GM12891 (cell line): ENCODE results near the gene STRA6.
A peak's percentile ranks its signal among the peaks of the same experiment; 100 is the strongest.

ENCODE experiments used
- PAX5 ChIP-seq: IDR thresholded peaks from 2 replicates; pipeline ENCODE4 v1.6.1; 2011; ENCODE audit warnings: low read length, moderate library complexity, mild to moderate bottlenecking; ENCODE audit not compliant: insufficient read depth, severe bottlenecking
- POLR2A ChIP-seq: IDR thresholded peaks from 2 replicates; pipeline ENCODE4 v1.6.1; 2011; ENCODE audit warnings: low read depth, low read length, control low read depth
- POLR2AphosphoS5 ChIP-seq: IDR thresholded peaks from 2 replicates; pipeline ENCODE4 v1.6.1; 2011; ENCODE audit warnings: low read depth, low read length, control low read depth
- POU2F2 ChIP-seq: IDR thresholded peaks from 2 replicates; pipeline ENCODE4 v1.6.1; 2011; ENCODE audit warnings: low read depth, mild to moderate bottlenecking, control low read depth, low read length, moderate library complexity
- SPI1 ChIP-seq: IDR thresholded peaks from 2 replicates; pipeline ENCODE4 v1.6.1; 2011; ENCODE audit warnings: low read depth, low read length, control low read depth
- TAF1 ChIP-seq: IDR thresholded peaks from 2 replicates; pipeline ENCODE4 v1.6.1; 2011; ENCODE audit warnings: low read depth, low read length, control low read depth

GRCh38 chr15:74157868-74158827, 44.4 kb downstream of the STRA6 start:
- TF ChIP-seq POLR2A (no peak), TAF1 (no peak), POLR2AphosphoS5 (no peak), POU2F2 (0 out of 2 replicates have a peak, but pooled peaks have one; percentile 12), SPI1 (no peak), PAX5 (no peak)
